Astrocyte (in vitro differentiated cells and primary cell): ENCODE results near the gene TMOD4.

Source experiments
- CTCF ChIP-seq: IDR thresholded peaks from 2 replicates; pipeline ENCODE4 v1.5.1; 2011; ENCODE audit warnings: low read depth, mild to moderate bottlenecking, inconsistent platforms, low read length, moderate library complexity; ENCODE audit not compliant: insufficient read depth
- EZH2 ChIP-seq: IDR thresholded peaks from 2 replicates; pipeline ENCODE4 v1.6.1; 2012; ENCODE audit warnings: mild to moderate bottlenecking, low read length, inconsistent platforms; ENCODE audit not compliant: insufficient read depth

- TF ChIP-seq CTCF (no peak), EZH2 (no peak)
Measured at GRCh38 chr1:151187205-151187604, 11.4 kb upstream of the TMOD4 start.
